Colonic mucosa (tissue), 4 donors: ENCODE results near the gene FUBP3. TPM values are rescaled to one million over a fixed set of nuclear protein-coding genes. Genes with fewer than 3 reads are reported as not detected.
A peak's percentile ranks its signal among the peaks of the same experiment; 100 is the strongest.

ENCODE experiments used
- DNase-seq: peaks from one replicate; pipeline ENCODE4 v3.0.0-alpha.2; 2020
- H3K27ac ChIP-seq: fragments of 200-600 bp; one replicate; pipeline ENCODE4 v1.8.0; 2021
- H3K27me3 ChIP-seq: fragments of 200-600 bp; one replicate; pipeline ENCODE4 v1.8.0; 2021
- H3K36me3 ChIP-seq: fragments of 200-600 bp; one replicate; pipeline ENCODE4 v1.8.0; 2021
- H3K4me1 ChIP-seq: fragments of 200-600 bp; one replicate; pipeline ENCODE4 v1.8.0; 2021; ENCODE audit warnings: mild to moderate bottlenecking
- H3K4me3 ChIP-seq: fragments of 200-600 bp; one replicate; pipeline ENCODE4 v1.8.0; 2021
- H3K9ac ChIP-seq, 2 donors: one replicate each; pipeline ENCODE4 v1.7.0; 2013; ENCODE audit warnings: control low read depth in 2 of 2, low read depth in 2 of 2, low read length in 2 of 2
- H3K9me3 ChIP-seq: fragments of 200-600 bp; one replicate; pipeline ENCODE4 v1.8.0; 2021
- CTCF ChIP-seq: fragments of 200-600 bp; IDR thresholded peaks from one replicate; pipeline ENCODE4 v1.8.0; 2022; ENCODE audit warnings: antibody characterized with exemption, mild to moderate bottlenecking
- intact Hi-C: fragments of 100-400 bp; cut with DNase I; formaldehyde crosslinking; loops from one replicate; pipeline ENCODE4 v1.14.1; 2022
- total RNA-seq, 2 donors: library from RNA; stranded (reverse); fragmentation: NEBNext Ultra II Directional in 1 of 2; extraction: Animal tissue kit (Norgen Biotek cat#: 25700) in 1 of 2; gene quantifications; one replicate each; pipeline ENCODE4 v1.2.1, GENCODE V29; 2021
- donor health status: healthy.
- donor health status: DM: no; HTN: no; CAD: no.
- donor health status: DM: no; HTN: no; CAD: no.

The FUBP3 gene
- total RNA-seq, 2 donors from 2014 or later: 44.7 to 50.0 TPM

DNA sequence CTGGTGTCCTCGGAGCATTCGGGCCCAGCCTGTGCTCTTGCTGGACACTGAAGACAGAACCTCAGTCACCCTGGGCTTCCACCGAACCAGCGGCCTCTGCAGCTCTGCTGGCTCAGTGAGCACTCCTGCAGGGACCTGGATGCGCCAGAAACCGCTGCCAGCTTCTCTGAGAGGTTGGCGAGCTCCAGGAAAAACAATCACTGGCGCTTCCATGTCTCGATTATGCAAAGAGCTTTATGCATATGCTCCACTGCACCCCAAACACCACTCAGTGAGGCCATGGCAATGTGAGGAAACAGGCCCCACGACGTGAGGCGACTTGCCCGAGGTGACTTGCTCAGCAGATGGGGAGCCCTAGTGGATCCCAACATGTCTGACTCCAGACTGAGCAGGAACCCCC lies 96.0 kb downstream of the FUBP3 start:
- H3K4me1 ChIP-seq: no peaks in the 10 kb centered on the region
- no peak for DNase-seq
- no peak for TF ChIP-seq CTCF
- no peak overlapping the region for H3K4me3 ChIP-seq
- no peak overlapping the region for H3K27ac ChIP-seq
- H3K36me3 ChIP-seq: no peaks in the 10 kb centered on the region
- H3K9me3 ChIP-seq: no peaks in the 10 kb centered on the region
- no peaks in the 10 kb centered on the region for H3K27me3 ChIP-seq
- intact Hi-C loops: no loop called here
- H3K9ac ChIP-seq: no peak overlapping the region

DNA sequence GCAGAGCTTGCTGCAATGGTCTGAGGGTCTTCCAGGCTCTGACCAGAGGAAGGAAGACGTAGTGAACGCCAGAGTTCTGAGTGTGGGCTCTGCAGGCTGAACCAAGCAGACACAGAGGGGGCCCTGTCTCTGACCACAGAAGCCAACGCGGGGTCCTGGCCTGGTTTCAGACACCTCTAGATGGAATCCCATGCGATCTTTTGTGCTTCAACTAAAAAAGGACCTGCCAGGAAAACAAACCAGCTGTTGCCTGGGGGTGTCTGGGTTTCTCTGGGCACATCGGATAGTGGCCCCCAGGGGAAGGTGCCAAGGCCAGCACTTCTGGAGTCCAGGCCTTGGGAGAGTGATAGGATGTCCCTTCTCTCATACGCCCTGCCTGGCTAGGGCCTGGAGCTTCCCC lies 97.9 kb downstream of the FUBP3 start:
- H3K36me3 ChIP-seq: no peaks in the 10 kb centered on the region
- intact Hi-C loops: no loop called here
- H3K4me1 ChIP-seq: peaks cover 4% of the 10 kb centered on the region
- no peak overlapping the region for H3K4me3 ChIP-seq
- H3K9ac ChIP-seq: no peak overlapping the region
- no peak for DNase-seq
- no peak overlapping the region for H3K27ac ChIP-seq
- no peaks in the 10 kb centered on the region for H3K27me3 ChIP-seq
- H3K9me3 ChIP-seq: no peaks in the 10 kb centered on the region
- no peak for TF ChIP-seq CTCF

DNA sequence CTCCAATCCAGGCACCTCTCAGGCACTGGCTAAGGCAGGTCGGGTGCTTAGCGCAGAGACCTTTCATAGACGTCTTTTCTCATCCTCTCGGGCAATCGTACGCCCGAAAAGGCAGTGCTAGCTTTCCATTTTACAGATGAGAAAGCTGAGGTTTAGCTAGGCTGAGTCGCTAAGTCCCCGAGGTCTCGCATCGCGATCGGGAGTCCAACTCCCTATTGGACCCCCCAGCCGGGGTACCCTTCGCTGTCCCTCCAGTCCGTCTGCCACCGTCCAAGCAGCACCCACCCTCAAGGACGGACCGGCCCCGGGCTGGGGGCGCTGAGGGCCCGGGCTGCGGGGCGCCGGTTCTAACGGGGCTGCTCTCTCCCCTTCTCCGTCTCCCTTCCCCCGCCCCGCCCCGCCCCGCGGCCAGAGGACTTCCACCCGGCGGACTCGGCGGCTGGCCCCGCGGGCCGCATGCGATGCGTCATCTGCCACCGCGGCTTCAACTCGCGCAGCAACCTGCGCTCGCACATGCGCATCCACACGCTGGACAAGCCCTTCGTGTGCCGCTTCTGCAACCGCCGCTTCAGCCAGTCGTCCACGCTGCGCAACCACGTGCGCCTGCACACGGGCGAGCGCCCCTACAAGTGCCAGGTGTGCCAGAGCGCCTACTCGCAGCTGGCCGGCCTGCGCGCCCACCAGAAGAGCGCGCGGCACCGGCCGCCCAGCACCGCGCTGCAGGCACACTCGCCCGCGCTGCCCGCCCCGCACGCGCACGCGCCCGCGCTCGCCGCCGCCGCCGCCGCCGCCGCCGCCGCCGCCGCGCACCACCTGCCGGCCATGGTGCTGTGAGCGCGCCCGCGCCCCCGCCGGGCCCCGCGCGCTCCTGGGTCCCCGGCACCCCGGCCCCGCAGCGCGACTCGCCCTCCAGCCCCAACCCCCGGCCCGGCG lies 101.7 kb downstream of the FUBP3 start:
- Histone ChIP-seq H3K36me3 (no peaks in the 10 kb centered on the region), H3K4me1 (peaks cover 4% of the 10 kb centered on the region), H3K9ac (peak overlapping the region; percentile 19 to 51), H3K27ac (no peak overlapping the region), H3K9me3 (no peaks in the 10 kb centered on the region), H3K4me3 (peak overlapping the region; percentile 53), H3K27me3 (no peaks in the 10 kb centered on the region)
- no peak for TF ChIP-seq CTCF
- DNase-seq: peak; percentile 81
- intact Hi-C loops: no loop called here

GRCh38 chr9:130681769-130682420 lies 102.5 kb downstream of the FUBP3 start:
- no peaks in the 10 kb centered on the region for H3K36me3 ChIP-seq
- no peaks in the 10 kb centered on the region for H3K9me3 ChIP-seq
- no peaks in the 10 kb centered on the region for H3K27me3 ChIP-seq
- intact Hi-C loops: no loop called here
- no peak overlapping the region for H3K27ac ChIP-seq
- peak overlapping the region; percentile 53 for H3K4me3 ChIP-seq
- H3K9ac ChIP-seq: peak overlapping the region; percentile 51 to 55
- no peak for TF ChIP-seq CTCF
- H3K4me1 ChIP-seq: peaks cover 4% of the 10 kb centered on the region
- peak; percentile 41 for DNase-seq

- Histone ChIP-seq H3K4me1 (peaks cover 4% of the 10 kb centered on the region), H3K27ac (no peak overlapping the region), H3K36me3 (no peaks in the 10 kb centered on the region), H3K27me3 (no peaks in the 10 kb centered on the region), H3K9me3 (no peaks in the 10 kb centered on the region), H3K9ac (peak overlapping the region; percentile 38 to 51), H3K4me3 (peak overlapping the region; percentile 53)
- TF ChIP-seq CTCF: peak; percentile 78
- DNase-seq: peak; percentile 82
- intact Hi-C loops: no loop called here
These were observed 103.2 kb downstream of the FUBP3 start for GRCh38 chr9:130682421-130683121.
